ENCODE measurements around the gene MYLK4.
A peak's percentile ranks its signal among the peaks of the same experiment; 100 is the strongest.

MYLK4 gene

GRCh38 chr6:2734488-2735166 lies 16.1 kb downstream of the MYLK4 start:
- no peak for DNase-seq

- DNase-seq = no peak
Observed at GRCh38 chr6:2733736-2734480, 16.8 kb downstream of the MYLK4 start.

GRCh38 chr6:2733324-2733723 lies 17.4 kb downstream of the MYLK4 start:
- peak in 21 of 51 donors; percentile 6 to 48 (median 22) for DNase-seq

- no peak for DNase-seq
Observed at GRCh38 chr6:2732503-2733089, 18.1 kb downstream of the MYLK4 start.

- no peak for DNase-seq
Observed at GRCh38 chr6:2731281-2731909, 19.3 kb downstream of the MYLK4 start.

GRCh38 chr6:2730353-2731107 lies 20.2 kb downstream of the MYLK4 start:
- DNase-seq = peak in 4 of 51 donors; percentile 8 to 24 (median 10)

GRCh38 chr6:2729921-2730320 lies 20.8 kb downstream of the MYLK4 start:
- DNase-seq = no peak

- DNase-seq = peak in 1 of 51 donors; percentile 0
Observed at GRCh38 chr6:2725999-2726567, 24.6 kb downstream of the MYLK4 start.

GRCh38 chr6:2725364-2725988 lies 25.2 kb downstream of the MYLK4 start:
- DNase-seq = no peak

- no peak for DNase-seq
Observed at GRCh38 chr6:2721219-2721618, 29.5 kb downstream of the MYLK4 start.

GRCh38 chr6:2719093-2719455 lies 31.6 kb downstream of the MYLK4 start:
- no peak for DNase-seq

- no peak for DNase-seq
Observed at GRCh38 chr6:2718334-2719092, 32.2 kb downstream of the MYLK4 start.

GRCh38 chr6:2716936-2717700 lies 33.6 kb downstream of the MYLK4 start:
- no peak for DNase-seq

GRCh38 chr6:2715737-2716136 lies 35.0 kb downstream of the MYLK4 start:
- DNase-seq = no peak

GRCh38 chr6:2714111-2714895 lies 36.4 kb downstream of the MYLK4 start:
- DNase-seq = peak in 2 of 51 donors; percentile 9 to 43

- DNase-seq = no peak
Observed at GRCh38 chr6:2713473-2714110, 37.1 kb downstream of the MYLK4 start.

GRCh38 chr6:2712102-2712501 lies 38.6 kb downstream of the MYLK4 start:
- DNase-seq = no peak

- no peak for DNase-seq
Observed at GRCh38 chr6:2710412-2710811, 40.3 kb downstream of the MYLK4 start.

Measured in hypothalamus (tissue), 51 donors.